HEK293 (cell line): ENCODE measurements around the gene UBE2D3.

Experiments used
- SP3 ChIP-seq: fragments of 450-650 bp; formaldehyde crosslinking; IDR thresholded peaks from 2 replicates; pipeline ENCODE4 v1.5.1; 2016; ENCODE audit warnings: missing biosample characterization, missing genetic modification characterization
- TCF7L2 ChIP-seq: IDR thresholded peaks from 2 replicates; pipeline ENCODE4 v1.6.1; 2011; ENCODE audit warnings: low read depth, mild to moderate bottlenecking, inconsistent platforms, low read length, moderate library complexity, borderline replicate concordance
- ZFP37 ChIP-seq: fragments of 450-650 bp; formaldehyde crosslinking; IDR thresholded peaks from 2 replicates; pipeline ENCODE4 v1.5.1; 2016; ENCODE audit warnings: missing biosample characterization, missing genetic modification characterization
- ZNF274 ChIP-seq, 2 experiments: fragments of 200-500 bp in 1 of 2; fragments of 450-650 bp in 1 of 2; sonication (Bioruptor generic) in 1 of 2; formaldehyde crosslinking in 1 of 2; IDR thresholded peaks; 2 replicates each; pipeline versions ENCODE4 v1.5.1 to v1.6.1; 2014 to 2016; ENCODE audit warnings: borderline replicate concordance in 1 of 2, inconsistent platforms in 1 of 2, low read length in 1 of 2, missing biosample characterization in 1 of 2, missing genetic modification characterization in 1 of 2
- ZNF292 ChIP-seq: fragments of 450-650 bp; formaldehyde crosslinking; IDR thresholded peaks from 2 replicates; pipeline ENCODE4 v1.5.1; 2016; ENCODE audit warnings: low read depth, missing biosample characterization, missing genetic modification characterization, borderline replicate concordance
- ZNF501 ChIP-seq: fragments of 450-650 bp; formaldehyde crosslinking; IDR thresholded peaks from 2 replicates; pipeline ENCODE4 v1.5.1; 2016; ENCODE audit warnings: missing biosample characterization, missing genetic modification characterization
- ZNF521 ChIP-seq: fragments of 450-650 bp; formaldehyde crosslinking; IDR thresholded peaks from 2 replicates; pipeline ENCODE4 v1.5.1; 2017; ENCODE audit warnings: missing biosample characterization, mild to moderate bottlenecking, missing genetic modification characterization
- ZSCAN30 ChIP-seq: fragments of 450-650 bp; IDR thresholded peaks from 2 replicates; pipeline ENCODE4 v1.5.1; 2018; ENCODE audit warnings: missing biosample characterization, mild to moderate bottlenecking, missing genetic modification characterization, moderate library complexity
- TF ChIP-seq, protein P1 (sequence below): fragments of 450-650 bp; formaldehyde crosslinking; IDR thresholded peaks from 2 replicates; pipeline ENCODE4 v1.5.1; 2016; ENCODE audit warnings: missing biosample characterization, missing genetic modification characterization
- TF ChIP-seq, protein P2 (sequence below): fragments of 450-650 bp; formaldehyde crosslinking; IDR thresholded peaks from 2 replicates; pipeline ENCODE4 v1.5.1; 2017; ENCODE audit warnings: missing biosample characterization, missing genetic modification characterization
- TF ChIP-seq, protein P3 (sequence below): fragments of 450-650 bp; formaldehyde crosslinking; IDR thresholded peaks from 2 replicates; pipeline ENCODE4 v1.5.1; 2016; ENCODE audit warnings: missing biosample characterization, missing genetic modification characterization
- TF ChIP-seq, protein P4 (sequence below): fragments of 450-650 bp; formaldehyde crosslinking; IDR thresholded peaks from 2 replicates; pipeline ENCODE4 v1.5.1; 2016; ENCODE audit warnings: missing biosample characterization, missing genetic modification characterization

DNA sequence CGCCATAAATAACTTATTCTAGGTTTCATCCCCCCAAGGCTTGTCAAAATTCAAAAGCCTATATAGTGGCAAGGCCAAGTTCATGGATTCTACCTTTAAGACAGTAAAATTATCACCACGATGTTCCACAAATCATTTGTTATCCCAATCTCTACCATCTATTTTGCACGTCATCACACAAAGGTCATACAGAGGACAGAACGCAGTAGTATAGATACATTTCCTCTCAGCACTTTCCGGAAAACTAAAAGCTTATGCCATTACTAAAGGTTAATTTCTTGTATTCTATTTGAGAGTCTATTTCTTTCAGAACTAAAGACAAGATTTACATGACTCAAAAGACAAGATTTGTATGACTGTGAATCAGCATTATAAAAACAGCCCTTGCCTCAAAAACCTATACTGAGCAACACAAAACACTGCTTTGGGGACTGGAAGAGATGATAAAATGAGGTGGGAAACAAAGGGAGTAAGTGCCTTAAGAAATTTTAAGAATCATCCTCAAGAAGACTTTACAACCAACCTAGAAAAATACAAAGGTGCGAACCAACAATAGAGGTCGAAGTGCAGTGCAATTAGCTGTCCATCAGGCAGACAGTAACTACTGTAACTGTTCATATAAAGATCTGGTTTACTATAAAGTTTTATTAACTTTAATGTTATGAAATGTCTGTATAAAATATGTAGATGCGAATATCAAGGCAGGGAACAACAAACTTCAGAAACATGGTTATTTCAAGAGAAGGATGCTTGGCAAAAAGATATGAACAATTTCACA is 7.6 kb downstream of the UBE2D3 start:
- TF ChIP-seq SP3 (tag by site-specific recombination) (no peak), TCF7L2 (no peak), ZFP37 (tag by site-specific recombination) (no peak), ZNF274 (IDR thresholded peaks at IDR 0.05; ENCODE audit: low read length) (no peak), ZNF274 (tag by site-specific recombination; IDR thresholded peaks at IDR 0.05; ENCODE audit: borderline replicate concordance) (no peak), ZNF521 (tag by site-specific recombination) (no peak), ZNF292 (tag by site-specific recombination) (no peak), ZNF501 (tag by site-specific recombination) (no peak), ZSCAN30 (tag by site-specific recombination) (no peak)
- TF ChIP-seq, protein P1, sequence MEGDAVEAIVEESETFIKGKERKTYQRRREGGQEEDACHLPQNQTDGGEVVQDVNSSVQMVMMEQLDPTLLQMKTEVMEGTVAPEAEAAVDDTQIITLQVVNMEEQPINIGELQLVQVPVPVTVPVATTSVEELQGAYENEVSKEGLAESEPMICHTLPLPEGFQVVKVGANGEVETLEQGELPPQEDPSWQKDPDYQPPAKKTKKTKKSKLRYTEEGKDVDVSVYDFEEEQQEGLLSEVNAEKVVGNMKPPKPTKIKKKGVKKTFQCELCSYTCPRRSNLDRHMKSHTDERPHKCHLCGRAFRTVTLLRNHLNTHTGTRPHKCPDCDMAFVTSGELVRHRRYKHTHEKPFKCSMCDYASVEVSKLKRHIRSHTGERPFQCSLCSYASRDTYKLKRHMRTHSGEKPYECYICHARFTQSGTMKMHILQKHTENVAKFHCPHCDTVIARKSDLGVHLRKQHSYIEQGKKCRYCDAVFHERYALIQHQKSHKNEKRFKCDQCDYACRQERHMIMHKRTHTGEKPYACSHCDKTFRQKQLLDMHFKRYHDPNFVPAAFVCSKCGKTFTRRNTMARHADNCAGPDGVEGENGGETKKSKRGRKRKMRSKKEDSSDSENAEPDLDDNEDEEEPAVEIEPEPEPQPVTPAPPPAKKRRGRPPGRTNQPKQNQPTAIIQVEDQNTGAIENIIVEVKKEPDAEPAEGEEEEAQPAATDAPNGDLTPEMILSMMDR (tag by site-specific recombination): no peak
- TF ChIP-seq, protein P2, sequence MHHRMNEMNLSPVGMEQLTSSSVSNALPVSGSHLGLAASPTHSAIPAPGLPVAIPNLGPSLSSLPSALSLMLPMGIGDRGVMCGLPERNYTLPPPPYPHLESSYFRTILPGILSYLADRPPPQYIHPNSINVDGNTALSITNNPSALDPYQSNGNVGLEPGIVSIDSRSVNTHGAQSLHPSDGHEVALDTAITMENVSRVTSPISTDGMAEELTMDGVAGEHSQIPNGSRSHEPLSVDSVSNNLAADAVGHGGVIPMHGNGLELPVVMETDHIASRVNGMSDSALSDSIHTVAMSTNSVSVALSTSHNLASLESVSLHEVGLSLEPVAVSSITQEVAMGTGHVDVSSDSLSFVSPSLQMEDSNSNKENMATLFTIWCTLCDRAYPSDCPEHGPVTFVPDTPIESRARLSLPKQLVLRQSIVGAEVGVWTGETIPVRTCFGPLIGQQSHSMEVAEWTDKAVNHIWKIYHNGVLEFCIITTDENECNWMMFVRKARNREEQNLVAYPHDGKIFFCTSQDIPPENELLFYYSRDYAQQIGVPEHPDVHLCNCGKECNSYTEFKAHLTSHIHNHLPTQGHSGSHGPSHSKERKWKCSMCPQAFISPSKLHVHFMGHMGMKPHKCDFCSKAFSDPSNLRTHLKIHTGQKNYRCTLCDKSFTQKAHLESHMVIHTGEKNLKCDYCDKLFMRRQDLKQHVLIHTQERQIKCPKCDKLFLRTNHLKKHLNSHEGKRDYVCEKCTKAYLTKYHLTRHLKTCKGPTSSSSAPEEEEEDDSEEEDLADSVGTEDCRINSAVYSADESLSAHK (tag by site-specific recombination): no peak
- TF ChIP-seq, protein P3, sequence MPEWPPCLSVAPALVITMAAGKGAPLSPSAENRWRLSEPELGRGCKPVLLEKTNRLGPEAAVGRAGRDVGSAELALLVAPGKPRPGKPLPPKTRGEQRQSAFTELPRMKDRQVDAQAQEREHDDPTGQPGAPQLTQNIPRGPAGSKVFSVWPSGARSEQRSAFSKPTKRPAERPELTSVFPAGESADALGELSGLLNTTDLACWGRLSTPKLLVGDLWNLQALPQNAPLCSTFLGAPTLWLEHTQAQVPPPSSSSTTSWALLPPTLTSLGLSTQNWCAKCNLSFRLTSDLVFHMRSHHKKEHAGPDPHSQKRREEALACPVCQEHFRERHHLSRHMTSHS (tag by site-specific recombination): no peak
- TF ChIP-seq, protein P4, sequence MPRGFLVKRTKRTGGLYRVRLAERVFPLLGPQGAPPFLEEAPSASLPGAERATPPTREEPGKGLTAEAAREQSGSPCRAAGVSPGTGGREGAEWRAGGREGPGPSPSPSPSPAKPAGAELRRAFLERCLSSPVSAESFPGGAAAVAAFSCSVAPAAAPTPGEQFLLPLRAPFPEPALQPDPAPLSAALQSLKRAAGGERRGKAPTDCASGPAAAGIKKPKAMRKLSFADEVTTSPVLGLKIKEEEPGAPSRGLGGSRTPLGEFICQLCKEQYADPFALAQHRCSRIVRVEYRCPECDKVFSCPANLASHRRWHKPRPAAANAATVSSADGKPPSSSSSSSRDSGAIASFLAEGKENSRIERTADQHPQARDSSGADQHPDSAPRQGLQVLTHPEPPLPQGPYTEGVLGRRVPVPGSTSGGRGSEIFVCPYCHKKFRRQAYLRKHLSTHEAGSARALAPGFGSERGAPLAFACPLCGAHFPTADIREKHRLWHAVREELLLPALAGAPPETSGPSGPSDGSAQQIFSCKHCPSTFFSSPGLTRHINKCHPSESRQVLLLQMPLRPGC (tag by site-specific recombination): no peak
